Inferior parietal cortex (tissue), 1 donor: ENCODE measurements around the gene ZNF791.
"Not testable (repeated sequence)": the region's sequence is repeated elsewhere in the genome, so short reads cannot be mapped to it uniquely, and the experiment has no call there.

Experiments used
- DNase-seq: peaks from one replicate; pipeline ENCODE4 v3.0.0-alpha.2; 2016; ENCODE audit errors: extremely low spot score

ZNF791 gene

GRCh38 chr19:12629215-12629614 lies 18.5 kb downstream of the ZNF791 start:
- DNase-seq: no peak

- no peak for DNase-seq
Measured at GRCh38 chr19:12636631-12637030, 25.9 kb downstream of the ZNF791 start.

GRCh38 chr19:12638611-12639182 lies 28.0 kb downstream of the ZNF791 start:
- no peak for DNase-seq

- peak; percentile 58 for DNase-seq
Measured at GRCh38 chr19:12639901-12640613, 29.3 kb downstream of the ZNF791 start.

- DNase-seq: no peak
Measured at GRCh38 chr19:12641456-12641855, 30.7 kb downstream of the ZNF791 start.

GRCh38 chr19:12642506-12642905 lies 31.8 kb downstream of the ZNF791 start:
- DNase-seq: no peak

- DNase-seq: not testable (repeated sequence)
Measured at GRCh38 chr19:12643716-12644115, 33.0 kb downstream of the ZNF791 start.

- no peak for DNase-seq
Measured at GRCh38 chr19:12646551-12646950, 35.8 kb downstream of the ZNF791 start.

- DNase-seq: no peak
Measured at GRCh38 chr19:12647047-12647446, 36.3 kb downstream of the ZNF791 start.

GRCh38 chr19:12647490-12648071 lies 36.9 kb downstream of the ZNF791 start:
- DNase-seq: no peak

GRCh38 chr19:12648088-12648487 lies 37.4 kb downstream of the ZNF791 start:
- DNase-seq: no peak

GRCh38 chr19:12649941-12650340 lies 39.2 kb downstream of the ZNF791 start:
- DNase-seq: no peak

GRCh38 chr19:12652219-12652618 lies 41.5 kb downstream of the ZNF791 start:
- DNase-seq: no peak

- DNase-seq: no peak
Measured at GRCh38 chr19:12655546-12655945, 44.8 kb downstream of the ZNF791 start.

GRCh38 chr19:12656899-12657571 lies 46.3 kb downstream of the ZNF791 start:
- no peak for DNase-seq

- no peak for DNase-seq
Measured at GRCh38 chr19:12657966-12658365, 47.2 kb downstream of the ZNF791 start.

- DNase-seq: peak; percentile 22
Measured at GRCh38 chr19:12660980-12661379, 50.3 kb downstream of the ZNF791 start.

GRCh38 chr19:12664406-12665280 lies 53.9 kb downstream of the ZNF791 start:
- no peak for DNase-seq

- DNase-seq: no peak
Measured at GRCh38 chr19:12665281-12665573, 54.5 kb downstream of the ZNF791 start.

- no peak for DNase-seq
Measured at GRCh38 chr19:12665671-12666264, 55.0 kb downstream of the ZNF791 start.

GRCh38 chr19:12666265-12667048 lies 55.7 kb downstream of the ZNF791 start, which contains the start of the genes MAN2B1 and WDR83:
TSS of gene MAN2B1 (minus strand) at chr19:12666742. CDS start at chr19:12666701, 41 bp downstream.
TSS of gene WDR83 (plus strand) at chr19:12666807. CDS start at chr19:12669791, 2,984 bp downstream.
- DNase-seq: peak; percentile 78
